ENCODE results near the gene NHS.

GRCh38 chrX:17559728-17560379, 184.9 kb downstream of the NHS start:
- TF ChIP-seq POLR2A (IDR thresholded peaks at IDR 0.05) (no peak), CTCF (IDR thresholded peaks at IDR 0.05 in 4 of 5, conservative IDR thresholded peaks at IDR 0.05 in 1 of 5) (no peak)
